CD14-positive monocyte (primary cell): Measurements from ENCODE around the gene RGPD3. TPM values are rescaled to one million over a fixed set of nuclear protein-coding genes. Genes with fewer than 3 reads are reported as not detected.

Experiments
- DNase-seq, 3 donors: peaks; one replicate each; pipeline ENCODE4 v3.0.0-alpha.2; 2011 to 2022
- H2AFZ ChIP-seq: 2 replicates; pipeline ENCODE4 v1.6.0; 2012; ENCODE audit warnings: mild to moderate bottlenecking, low read depth, low read length, inconsistent platforms; ENCODE audit not compliant: insufficient read depth, poor library complexity, severe bottlenecking
- H3K27ac ChIP-seq, 2 donors: 1 replicate in 1 of 2; 2 replicates in 1 of 2; pipeline ENCODE4 v1.5.1; 2012 to 2013; ENCODE audit warnings: low read length in 2 of 2, control low read depth in 1 of 2, inconsistent platforms in 1 of 2, low read depth in 1 of 2, mild to moderate bottlenecking in 1 of 2
- H3K27me3 ChIP-seq, 2 donors: one replicate each; pipeline versions ENCODE4 v1.6.0 to v1.6.1; 2011 to 2013; ENCODE audit warnings: low read length in 2 of 2; ENCODE audit not compliant: control insufficient read depth in 2 of 2, insufficient read depth in 2 of 2
- H3K36me3 ChIP-seq, 2 donors: replicated peaks in 1 of 2; 1 replicate in 1 of 2; 2 replicates in 1 of 2; pipeline versions ENCODE4 v1.5.1 to v1.6.1; 2012 to 2013; ENCODE audit warnings: low read length in 2 of 2, control low read depth in 1 of 2, inconsistent platforms in 1 of 2, mild to moderate bottlenecking in 1 of 2; ENCODE audit not compliant: insufficient read depth in 2 of 2, control insufficient read depth in 1 of 2
- H3K4me1 ChIP-seq, 2 donors: 1 replicate in 1 of 2; 2 replicates in 1 of 2; pipeline versions ENCODE4 v1.5.1 to v1.6.1; 2012 to 2013; ENCODE audit warnings: low read length in 2 of 2, control low read depth in 1 of 2, inconsistent platforms in 1 of 2, mild to moderate bottlenecking in 1 of 2, moderate library complexity in 1 of 2; ENCODE audit not compliant: insufficient read depth in 2 of 2, control insufficient read depth in 1 of 2
- H3K4me2 ChIP-seq: replicated peaks from 2 replicates; pipeline ENCODE3; 2012; ENCODE audit warnings: low read length, moderate library complexity, mild to moderate bottlenecking; ENCODE audit not compliant: poor library complexity, severe bottlenecking; ENCODE audit errors: extremely low read depth
- H3K4me3 ChIP-seq, 3 experiments: fragments of 200-600 bp in 1 of 3; sonication (generic) in 1 of 3; replicated peaks in 1 of 3; 1 replicate in 2 of 3; 2 replicates in 1 of 3; pipeline ENCODE4 v1.5.1; 2011 to 2013; ENCODE audit warnings: low read length in 3 of 3, mild to moderate bottlenecking in 3 of 3, control low read depth in 2 of 3, low read depth in 2 of 3, inconsistent platforms in 1 of 3, moderate library complexity in 1 of 3
- H3K79me2 ChIP-seq: 2 replicates; pipeline ENCODE4 v1.6.0; 2012; ENCODE audit warnings: mild to moderate bottlenecking, control low read depth, inconsistent platforms, low read length, moderate library complexity; ENCODE audit not compliant: insufficient read depth
- H3K9ac ChIP-seq: 2 replicates; pipeline ENCODE4 v1.6.0; 2017; ENCODE audit warnings: low read length, mild to moderate bottlenecking; ENCODE audit not compliant: insufficient read depth, poor library complexity, severe bottlenecking
- H3K9me3 ChIP-seq, 2 donors: replicated peaks in 1 of 2; 1 replicate in 1 of 2; 2 replicates in 1 of 2; pipeline versions ENCODE4 v1.5.1 to v1.6.1; 2012 to 2013; ENCODE audit warnings: low read length in 2 of 2, control low read depth in 1 of 2; ENCODE audit not compliant: control insufficient read depth in 1 of 2, insufficient read depth in 1 of 2
- H4K20me1 ChIP-seq: 2 replicates; pipeline ENCODE4 v1.6.0; 2012; ENCODE audit warnings: mild to moderate bottlenecking, low read length, control low read depth, moderate library complexity; ENCODE audit not compliant: insufficient read depth
- H3K27ac Mint-ChIP-seq, 7 donors: one replicate each; pipeline ENCODE4 v1.8.0; 2020; ENCODE audit warnings: mild to moderate bottlenecking in 7 of 7, mixed read lengths in 7 of 7, moderate library complexity in 6 of 7, inconsistent platforms in 2 of 7
- H3K27me3 Mint-ChIP-seq, 3 donors: one replicate each; pipeline ENCODE4 v1.8.0; 2021 to 2022; ENCODE audit warnings: low read depth in 3 of 3, mild to moderate bottlenecking in 3 of 3, mixed read lengths in 3 of 3, moderate library complexity in 3 of 3, inconsistent platforms in 1 of 3
- H3K36me3 Mint-ChIP-seq, 2 donors: one replicate each; pipeline ENCODE4 v1.8.0; 2020; ENCODE audit warnings: mixed read lengths in 2 of 2, inconsistent platforms in 1 of 2, mild to moderate bottlenecking in 1 of 2
- H3K4me1 Mint-ChIP-seq: one replicate; pipeline ENCODE4 v1.8.0; 2020; ENCODE audit warnings: mild to moderate bottlenecking, mixed read lengths
- H3K4me3 Mint-ChIP-seq, 2 donors: one replicate each; pipeline ENCODE4 v1.8.0; 2020; ENCODE audit warnings: mild to moderate bottlenecking in 2 of 2, mixed read lengths in 2 of 2, moderate library complexity in 1 of 2
- H3K9me3 Mint-ChIP-seq, 7 donors: one replicate each; pipeline ENCODE4 v1.8.0; 2020 to 2022; ENCODE audit warnings: mixed read lengths in 7 of 7, mild to moderate bottlenecking in 6 of 7, moderate library complexity in 6 of 7, inconsistent platforms in 2 of 7
- WGBS: methylation state at CpG from one replicate; pipeline ENCODE4 v1.1.5; 2013; ENCODE audit warnings: missing lambda C conversion rate; ENCODE audit not compliant: insufficient coverage; 5-methylcytosine and 5-hydroxymethylcytosine counted together
- intact Hi-C, 2 donors: fragments of 100-400 bp; cut with micrococcal nuclease; formaldehyde crosslinking; loops; one replicate each; pipeline versions ENCODE4 v1.15.0 to v1.15.1; 2023
- polyA plus RNA-seq, 3 donors: library from polyadenylated mRNA; depleted of rRNA in 1 of 3; unstranded in 2 of 3; stranded (reverse) in 1 of 3; fragments of 300-500 nt in 2 of 3; fragments of >200 nt in 1 of 3; fragmentation: Illumina TruSeq in 2 of 3; gene quantifications; 1 replicate in 2 of 3; 2 replicates in 1 of 3; pipeline ENCODE4 v1.2.3, GENCODE V29; 2012 to 2021
- TF ChIP-seq, protein P1 (sequence below): fragments of 200-600 bp; IDR thresholded peaks from one replicate; pipeline ENCODE4 v1.8.0; 2022; ENCODE audit warnings: antibody characterized with exemption, mild to moderate bottlenecking

Gene RGPD3
- polyA plus RNA-seq, 3 donors, result 0.25 TPM; not detected in 2

DNA sequence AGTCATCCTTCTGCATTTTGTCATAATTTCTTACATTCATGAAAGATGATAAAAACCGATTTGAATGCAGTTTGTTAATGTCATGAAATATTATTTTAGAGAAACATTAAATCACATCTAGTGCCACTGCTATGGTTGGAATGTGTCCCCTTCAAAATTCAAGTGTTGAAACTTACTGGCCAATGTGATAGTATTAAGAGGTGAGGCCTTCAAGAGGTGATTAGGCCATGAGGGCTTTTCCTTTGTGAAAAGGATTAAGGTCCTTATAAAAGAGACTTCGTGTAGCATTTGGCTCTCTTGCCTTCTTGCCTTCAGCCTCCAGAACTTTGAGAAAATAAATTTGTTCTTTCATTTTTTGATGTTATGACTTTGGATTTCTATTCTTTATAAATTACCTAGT, 117.2 kb downstream of the RGPD3 start:
- intact Hi-C loops, result no loop called here
- Histone ChIP-seq H3K79me2 (no peaks in the 10 kb centered on the region), H3K27me3 (no peaks in the 10 kb centered on the region), H2AFZ (no peak overlapping the region), H3K4me2 (no peak overlapping the region), H4K20me1 (no peaks in the 10 kb centered on the region), H3K27ac (no peak overlapping the region), H3K9ac (no peak overlapping the region), H3K4me3 (no peak overlapping the region), H3K36me3 (no peaks in the 10 kb centered on the region), H3K9me3 (no peaks in the 10 kb centered on the region), H3K4me1 (peaks cover 12 to 15% of the 10 kb centered on the region in 2 donors)
- no peak overlapping the region for H3K27ac Mint-ChIP-seq
- H3K36me3 Mint-ChIP-seq, result no peaks in the 10 kb centered on the region
- WGBS, result no CpG with 5 or more reads among the region's 2 CpGs
- DNase-seq, result no peak
- peaks cover 17% of the 10 kb centered on the region for H3K4me1 Mint-ChIP-seq
- TF ChIP-seq, protein P1, sequence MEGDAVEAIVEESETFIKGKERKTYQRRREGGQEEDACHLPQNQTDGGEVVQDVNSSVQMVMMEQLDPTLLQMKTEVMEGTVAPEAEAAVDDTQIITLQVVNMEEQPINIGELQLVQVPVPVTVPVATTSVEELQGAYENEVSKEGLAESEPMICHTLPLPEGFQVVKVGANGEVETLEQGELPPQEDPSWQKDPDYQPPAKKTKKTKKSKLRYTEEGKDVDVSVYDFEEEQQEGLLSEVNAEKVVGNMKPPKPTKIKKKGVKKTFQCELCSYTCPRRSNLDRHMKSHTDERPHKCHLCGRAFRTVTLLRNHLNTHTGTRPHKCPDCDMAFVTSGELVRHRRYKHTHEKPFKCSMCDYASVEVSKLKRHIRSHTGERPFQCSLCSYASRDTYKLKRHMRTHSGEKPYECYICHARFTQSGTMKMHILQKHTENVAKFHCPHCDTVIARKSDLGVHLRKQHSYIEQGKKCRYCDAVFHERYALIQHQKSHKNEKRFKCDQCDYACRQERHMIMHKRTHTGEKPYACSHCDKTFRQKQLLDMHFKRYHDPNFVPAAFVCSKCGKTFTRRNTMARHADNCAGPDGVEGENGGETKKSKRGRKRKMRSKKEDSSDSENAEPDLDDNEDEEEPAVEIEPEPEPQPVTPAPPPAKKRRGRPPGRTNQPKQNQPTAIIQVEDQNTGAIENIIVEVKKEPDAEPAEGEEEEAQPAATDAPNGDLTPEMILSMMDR, result no peak
- H3K4me3 Mint-ChIP-seq, result no peak overlapping the region
- peaks cover 0 to 5% (median 0%) of the 10 kb centered on the region in 7 donors for H3K9me3 Mint-ChIP-seq
- H3K27me3 Mint-ChIP-seq, result no peaks in the 10 kb centered on the region

DNA sequence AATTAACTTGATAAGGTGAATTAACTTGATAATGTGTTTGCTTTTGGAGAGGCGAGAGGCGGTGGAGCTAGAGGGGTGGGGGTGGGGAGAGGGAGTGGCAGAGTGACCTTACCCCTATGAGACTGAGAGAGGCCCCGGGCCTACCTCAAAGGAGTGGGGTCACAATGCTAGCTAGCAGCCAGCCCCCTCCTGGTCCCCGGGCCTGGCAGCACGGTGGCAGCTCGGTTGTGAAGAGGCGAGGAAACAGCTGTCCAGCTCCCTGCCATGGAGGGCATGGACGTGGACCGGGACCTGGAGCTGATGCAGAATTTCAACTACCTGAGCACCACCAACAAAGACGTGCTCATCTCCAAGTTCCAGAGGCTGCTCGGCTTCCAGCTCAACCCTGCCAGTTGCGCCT, 123.9 kb downstream of the RGPD3 start:
- peaks cover 0 to 14% of the 10 kb centered on the region in 2 donors for H3K9me3 ChIP-seq
- H3K4me1 ChIP-seq, result no peaks in the 10 kb centered on the region
- no peak overlapping the region for H3K9ac ChIP-seq
- 97% methylated on average over 12 of the region's 12 CpGs for WGBS
- TF ChIP-seq, protein P1, result no peak
- no peaks in the 10 kb centered on the region for H3K36me3 ChIP-seq
- peaks cover 0 to 2% (median 2%) of the 10 kb centered on the region in 3 donors for H3K27me3 Mint-ChIP-seq
- H3K27me3 ChIP-seq, result no peaks in the 10 kb centered on the region
- H3K36me3 Mint-ChIP-seq, result no peaks in the 10 kb centered on the region
- intact Hi-C loops, result no loop called here
- no peak overlapping the region for H2AFZ ChIP-seq
- H3K4me2 ChIP-seq, result no peak overlapping the region
- no peaks in the 10 kb centered on the region for H3K4me1 Mint-ChIP-seq
- H3K27ac Mint-ChIP-seq, result no peak overlapping the region
- no peaks in the 10 kb centered on the region for H3K79me2 ChIP-seq
- H4K20me1 ChIP-seq, result no peaks in the 10 kb centered on the region
- peaks cover 8 to 23% (median 10%) of the 10 kb centered on the region in 7 donors for H3K9me3 Mint-ChIP-seq
- H3K4me3 ChIP-seq, result no peak overlapping the region
- H3K27ac ChIP-seq, result no peak overlapping the region
- no peak for DNase-seq
- H3K4me3 Mint-ChIP-seq, result no peak overlapping the region
